ENCODE results near the gene LYSMD4.

LYSMD4 gene

GRCh38 chr15:99731336-99732123 is 1.7 kb downstream of the LYSMD4 start:
- DNase-seq (ENCODE audit: low read depth), result no peak

- no peak for DNase-seq (ENCODE audit: low read depth)
Observed at GRCh38 chr15:99729920-99730319, 3.3 kb downstream of the LYSMD4 start.

- DNase-seq (ENCODE audit: low read depth), result no peak
Observed at GRCh38 chr15:99729327-99729726, 3.9 kb downstream of the LYSMD4 start.

GRCh38 chr15:99728916-99729315 is 4.3 kb downstream of the LYSMD4 start:
- no peak for DNase-seq (ENCODE audit: low read depth)

GRCh38 chr15:99727733-99728132 is 5.5 kb downstream of the LYSMD4 start:
- no peak for DNase-seq (ENCODE audit: low read depth)

- no peak for DNase-seq (ENCODE audit: low read depth)
Observed at GRCh38 chr15:99727330-99727729, 5.9 kb downstream of the LYSMD4 start.

- DNase-seq (ENCODE audit: low read depth), result no peak
Observed at GRCh38 chr15:99726333-99726732, 6.9 kb downstream of the LYSMD4 start.

GRCh38 chr15:99722406-99722805 is 10.8 kb downstream of the LYSMD4 start:
- no peak for DNase-seq (ENCODE audit: low read depth)

- no peak for DNase-seq (ENCODE audit: low read depth)
Observed at GRCh38 chr15:99721896-99722295, 11.3 kb downstream of the LYSMD4 start.

GRCh38 chr15:99721104-99721778 is 12.0 kb downstream of the LYSMD4 start:
- DNase-seq (ENCODE audit: low read depth), result no peak

- DNase-seq (ENCODE audit: low read depth), result no peak
Observed at GRCh38 chr15:99720533-99720932, 12.7 kb downstream of the LYSMD4 start.

- DNase-seq (ENCODE audit: low read depth), result no peak
Observed at GRCh38 chr15:99719096-99719541, 14.1 kb downstream of the LYSMD4 start.

- no peak for DNase-seq (ENCODE audit: low read depth)
Observed at GRCh38 chr15:99718421-99718820, 14.8 kb downstream of the LYSMD4 start.

- no peak for DNase-seq (ENCODE audit: low read depth)
Observed at GRCh38 chr15:99717161-99718009, 15.9 kb downstream of the LYSMD4 start.

GRCh38 chr15:99716540-99717095 is 16.6 kb downstream of the LYSMD4 start:
- no peak for DNase-seq (ENCODE audit: low read depth)

- no peak for DNase-seq (ENCODE audit: low read depth)
Observed at GRCh38 chr15:99712415-99712814, 20.8 kb downstream of the LYSMD4 start.

GRCh38 chr15:99711625-99712024 is 21.6 kb downstream of the LYSMD4 start:
- DNase-seq (ENCODE audit: low read depth), result no peak

GRCh38 chr15:99709243-99709986 is 23.8 kb downstream of the LYSMD4 start:
- no peak for DNase-seq (ENCODE audit: low read depth)

GRCh38 chr15:99708563-99708962 is 24.7 kb downstream of the LYSMD4 start:
- no peak for DNase-seq (ENCODE audit: low read depth)

GRCh38 chr15:99707473-99708270 is 25.6 kb downstream of the LYSMD4 start:
- no peak for DNase-seq (ENCODE audit: low read depth)
